ENCODE results near the gene MUC5B.

DNA sequence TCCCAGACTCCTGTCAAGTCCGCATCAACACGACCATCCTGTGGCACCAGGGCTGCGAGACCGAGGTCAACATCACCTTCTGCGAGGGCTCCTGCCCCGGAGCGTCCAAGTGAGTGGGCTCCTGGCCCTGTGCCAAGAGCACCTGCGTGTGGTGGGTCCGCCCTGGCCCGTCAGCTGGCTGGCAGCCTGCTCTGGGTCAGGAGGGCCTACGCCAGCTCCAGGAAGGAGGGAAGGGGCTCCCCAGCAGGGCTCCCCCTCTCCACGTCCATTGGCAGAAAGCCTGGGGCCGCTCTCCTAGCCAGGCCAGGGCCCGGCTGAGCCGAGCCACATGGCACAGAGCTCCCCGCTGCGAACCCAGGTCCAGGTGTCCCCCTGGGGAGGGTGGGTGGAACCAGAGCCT, 37.8 kb downstream of the MUC5B start:
- TF ChIP-seq, protein P1, sequence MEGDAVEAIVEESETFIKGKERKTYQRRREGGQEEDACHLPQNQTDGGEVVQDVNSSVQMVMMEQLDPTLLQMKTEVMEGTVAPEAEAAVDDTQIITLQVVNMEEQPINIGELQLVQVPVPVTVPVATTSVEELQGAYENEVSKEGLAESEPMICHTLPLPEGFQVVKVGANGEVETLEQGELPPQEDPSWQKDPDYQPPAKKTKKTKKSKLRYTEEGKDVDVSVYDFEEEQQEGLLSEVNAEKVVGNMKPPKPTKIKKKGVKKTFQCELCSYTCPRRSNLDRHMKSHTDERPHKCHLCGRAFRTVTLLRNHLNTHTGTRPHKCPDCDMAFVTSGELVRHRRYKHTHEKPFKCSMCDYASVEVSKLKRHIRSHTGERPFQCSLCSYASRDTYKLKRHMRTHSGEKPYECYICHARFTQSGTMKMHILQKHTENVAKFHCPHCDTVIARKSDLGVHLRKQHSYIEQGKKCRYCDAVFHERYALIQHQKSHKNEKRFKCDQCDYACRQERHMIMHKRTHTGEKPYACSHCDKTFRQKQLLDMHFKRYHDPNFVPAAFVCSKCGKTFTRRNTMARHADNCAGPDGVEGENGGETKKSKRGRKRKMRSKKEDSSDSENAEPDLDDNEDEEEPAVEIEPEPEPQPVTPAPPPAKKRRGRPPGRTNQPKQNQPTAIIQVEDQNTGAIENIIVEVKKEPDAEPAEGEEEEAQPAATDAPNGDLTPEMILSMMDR (IDR thresholded peaks at IDR 0.05; ENCODE audit: low read length) = no peak
- no peak for TF ChIP-seq EZH2 (IDR thresholded peaks at IDR 0.05; ENCODE audit: borderline replicate concordance, low read length)

All from OCI-LY1 (cell line).